Adrenal gland (tissue), 12 donors: Measurements from ENCODE around the gene SFTA2. TPM values are rescaled to one million over a fixed set of nuclear protein-coding genes. Genes with fewer than 3 reads are reported as not detected.
A peak's percentile ranks its signal among the peaks of the same experiment; 100 is the strongest.

Experiments
- DNase-seq, 7 donors: peaks; one replicate each; pipeline ENCODE4 v3.0.0-alpha.2; 2019 to 2020
- H3K27ac ChIP-seq, 5 donors: fragments of 200-600 bp; sonication (generic) in 4 of 5; 1 replicate in 3 of 5; 2 replicates in 2 of 5; pipeline versions ENCODE4 v1.5.1 to v1.8.0; 2016 to 2020; ENCODE audit warnings: mild to moderate bottlenecking in 1 of 5
- H3K27me3 ChIP-seq: fragments of 200-600 bp; 2 replicates; pipeline ENCODE4 v1.8.0; 2021
- H3K36me3 ChIP-seq, 2 donors: fragments of 200-600 bp; replicated peaks in 1 of 2; 1 replicate in 1 of 2; 2 replicates in 1 of 2; pipeline versions ENCODE4 v1.5.1 to v1.8.0; 2018 to 2022
- H3K4me1 ChIP-seq, 2 donors: fragments of 200-600 bp; replicated peaks in 1 of 2; 1 replicate in 1 of 2; 2 replicates in 1 of 2; pipeline versions ENCODE4 v1.5.1 to v1.8.0; 2018 to 2021
- H3K4me3 ChIP-seq, 4 donors: fragments of 200-600 bp; sonication (generic) in 3 of 4; one replicate each; pipeline ENCODE4 v1.5.1; 2016 to 2018
- H3K9me3 ChIP-seq, 3 donors: fragments of 200-600 bp; sonication (generic) in 1 of 3; replicated peaks in 1 of 3; 1 replicate in 2 of 3; 2 replicates in 1 of 3; pipeline versions ENCODE4 v1.5.1 to v1.8.0; 2016 to 2021
- POLR2A ChIP-seq, 2 donors: fragments of 450-650 bp; IDR thresholded peaks; one replicate each; pipeline ENCODE4 v1.6.1; 2017; ENCODE audit warnings: antibody characterized with exemption in 2 of 2, mild to moderate bottlenecking in 2 of 2, moderate library complexity in 1 of 2
- WGBS, 4 donors: extraction: QIAGEN DNeasy Blood & Tissue Kit in 2 of 4; methylation state at CpG; one replicate each; pipeline versions ENCODE4 v1.1.5 to v1.1.7; 2013 to 2017; 5-methylcytosine and 5-hydroxymethylcytosine counted together
- intact Hi-C, 2 donors: fragments of 100-400 bp; cut with DNase I; formaldehyde crosslinking; loops; one replicate each; pipeline versions ENCODE4 v1.14.1 to v1.15.0; 2022 to 2023
- polyA plus RNA-seq, 3 donors: library from polyadenylated mRNA; stranded (reverse); fragments of 200-250 nt in 2 of 3; fragments of 350-450 nt in 1 of 3; fragmentation: Illumina TruSeq in 1 of 3; extraction: RNeasy Lipid Tissue Mini Kit (QIAGEN cat#74804) in 1 of 3; gene quantifications; one replicate each; pipeline ENCODE4 v1.2.3, GENCODE V29; 2013 to 2014
- total RNA-seq, 9 donors: library from RNA; depleted of rRNA in 4 of 9; stranded (reverse); fragments of >200 nt in 4 of 9; fragments of 120-200 nt in 1 of 9; fragmentation: NEBNext Ultra II Directional in 1 of 9; extraction: Animal tissue kit (Norgen Biotek cat#: 25700) in 1 of 9; gene quantifications; one replicate each; pipeline versions ENCODE4 v1.1.0 to v1.2.4, GENCODE V29; 2013 to 2023
- TF ChIP-seq, protein P1 (sequence below), 6 experiments: fragments of 450-650 bp in 4 of 6; fragments of 200-600 bp in 2 of 6; sonication (generic) in 1 of 6; IDR thresholded peaks; 1 replicate in 5 of 6; 2 replicates in 1 of 6; pipeline versions ENCODE4 v1.5.1 to v1.8.0; 2016 to 2021; ENCODE audit warnings: antibody characterized with exemption in 6 of 6, mild to moderate bottlenecking in 2 of 6, moderate library complexity in 1 of 6
- donor health status: healthy with polysubstance abuse.
- donor health status: Bipolar disorder and iron deficiency.
- donor health status: DM: yes; HTN: yes; CAD: no.
- donor health status: DM: no; HTN: no; CAD: no.
- donor health status: DM: no; HTN: no; CAD: no.
- donor health status: DM: yes; HTN: yes; CAD: no.

The SFTA2 gene
- total and polyA plus RNA-seq, 12 donors, result 0.20 to 1.5 (median 0.38) TPM; not detected in 7

DNA sequence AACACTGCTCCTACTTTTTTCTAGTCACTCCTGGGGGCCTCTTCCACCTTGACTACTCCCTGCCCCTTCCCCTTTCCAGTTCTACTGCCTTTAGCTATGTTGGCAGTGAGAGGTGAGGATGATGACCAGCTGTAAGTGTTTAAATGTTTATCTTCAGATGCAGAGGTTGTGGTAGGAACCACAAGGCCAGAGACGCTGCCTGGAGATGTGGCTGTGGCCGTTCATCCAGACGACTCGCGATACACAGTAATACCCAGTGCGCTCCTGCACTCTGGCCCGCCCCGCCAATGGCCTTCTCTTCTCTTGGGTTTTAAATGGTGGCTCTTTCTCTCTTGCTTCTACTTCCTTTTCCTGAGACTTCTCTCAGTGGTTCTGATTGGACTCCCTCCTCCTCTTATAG is 13.3 kb downstream of the SFTA2 start:
- Histone ChIP-seq H3K4me1 (peaks cover 10 to 20% of the 10 kb centered on the region in 2 donors), H3K9me3 (no peaks in the 10 kb centered on the region), H3K27ac (no peak overlapping the region), H3K36me3 (peaks cover 0 to 68% of the 10 kb centered on the region in 2 donors), H3K27me3 (no peaks in the 10 kb centered on the region), H3K4me3 (no peak overlapping the region)
- no peak for DNase-seq
- TF ChIP-seq POLR2A (IDR thresholded peaks at IDR 0.05), result no peak
- TF ChIP-seq, protein P1, sequence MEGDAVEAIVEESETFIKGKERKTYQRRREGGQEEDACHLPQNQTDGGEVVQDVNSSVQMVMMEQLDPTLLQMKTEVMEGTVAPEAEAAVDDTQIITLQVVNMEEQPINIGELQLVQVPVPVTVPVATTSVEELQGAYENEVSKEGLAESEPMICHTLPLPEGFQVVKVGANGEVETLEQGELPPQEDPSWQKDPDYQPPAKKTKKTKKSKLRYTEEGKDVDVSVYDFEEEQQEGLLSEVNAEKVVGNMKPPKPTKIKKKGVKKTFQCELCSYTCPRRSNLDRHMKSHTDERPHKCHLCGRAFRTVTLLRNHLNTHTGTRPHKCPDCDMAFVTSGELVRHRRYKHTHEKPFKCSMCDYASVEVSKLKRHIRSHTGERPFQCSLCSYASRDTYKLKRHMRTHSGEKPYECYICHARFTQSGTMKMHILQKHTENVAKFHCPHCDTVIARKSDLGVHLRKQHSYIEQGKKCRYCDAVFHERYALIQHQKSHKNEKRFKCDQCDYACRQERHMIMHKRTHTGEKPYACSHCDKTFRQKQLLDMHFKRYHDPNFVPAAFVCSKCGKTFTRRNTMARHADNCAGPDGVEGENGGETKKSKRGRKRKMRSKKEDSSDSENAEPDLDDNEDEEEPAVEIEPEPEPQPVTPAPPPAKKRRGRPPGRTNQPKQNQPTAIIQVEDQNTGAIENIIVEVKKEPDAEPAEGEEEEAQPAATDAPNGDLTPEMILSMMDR (IDR thresholded peaks at IDR 0.05), result no peak
- WGBS, 4 donors, result 89 to 98% (median 96%) methylated on average over 8 of the region's 8 CpGs
- intact Hi-C loops, result loop anchor here in 1 of 2 donors (5.0 kb wide), 2 partner anchors 124 to 159 kb away; no protein-coding TSS in a partner anchor

DNA sequence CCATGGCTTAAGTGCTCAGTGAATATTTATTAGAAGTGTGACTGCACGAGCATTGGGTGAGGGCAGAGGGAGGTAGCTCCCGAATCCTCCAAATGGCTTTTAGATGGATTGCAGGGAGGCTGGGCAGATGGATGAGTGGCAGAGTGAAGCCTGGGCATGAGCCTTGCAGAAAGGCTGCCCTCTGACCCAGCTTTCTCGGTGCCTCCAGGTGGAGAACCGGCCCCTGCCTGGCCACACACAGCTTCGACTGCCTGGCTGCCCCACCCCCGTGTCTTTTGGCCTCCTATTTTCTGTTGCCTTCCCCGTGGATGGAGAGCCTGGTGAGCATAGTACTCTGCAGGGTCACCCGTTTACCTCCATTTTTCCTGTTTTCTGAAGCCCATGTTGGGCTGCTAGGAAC is 14.5 kb downstream of the SFTA2 start:
- intact Hi-C loops, result loop anchor here in 1 of 2 donors (5.0 kb wide), 2 partner anchors 125 to 160 kb away; no protein-coding TSS in a partner anchor
- Histone ChIP-seq H3K27me3 (no peaks in the 10 kb centered on the region), H3K27ac (no peak overlapping the region), H3K36me3 (peaks cover 0 to 60% of the 10 kb centered on the region in 2 donors), H3K4me3 (no peak overlapping the region), H3K9me3 (no peaks in the 10 kb centered on the region), H3K4me1 (peaks cover 10 to 24% of the 10 kb centered on the region in 2 donors)
- no peak for DNase-seq
- 88 to 94% (median 92%) methylated on average over 8 of the region's 8 CpGs for WGBS, 4 donors
- no peak for TF ChIP-seq POLR2A (IDR thresholded peaks at IDR 0.05)
- TF ChIP-seq, protein P1 (IDR thresholded peaks at IDR 0.05), result no peak

DNA sequence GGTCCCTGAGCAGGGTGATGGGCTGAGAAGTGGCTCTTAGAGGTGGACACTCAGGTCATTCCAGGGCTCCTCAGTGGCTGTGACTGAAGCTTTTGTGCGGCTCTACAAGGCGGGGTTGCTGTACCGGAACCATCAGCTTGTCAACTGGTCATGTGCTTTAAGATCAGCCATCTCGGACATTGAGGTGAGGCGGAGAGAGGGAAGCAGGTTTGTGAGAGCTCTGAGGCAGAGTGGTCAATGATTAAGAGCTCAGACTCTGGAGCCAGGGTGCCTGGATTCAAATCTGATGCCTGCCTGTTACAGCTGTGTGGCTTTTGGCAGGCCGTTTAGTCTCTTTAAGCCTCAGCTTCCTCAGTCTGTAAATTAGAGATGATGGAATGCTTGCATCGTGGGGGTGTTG is 14.9 kb downstream of the SFTA2 start:
- Histone ChIP-seq H3K27me3 (no peaks in the 10 kb centered on the region), H3K4me1 (peaks cover 10 to 24% of the 10 kb centered on the region in 2 donors), H3K27ac (no peak overlapping the region), H3K9me3 (no peaks in the 10 kb centered on the region), H3K36me3 (peaks cover 0 to 60% of the 10 kb centered on the region in 2 donors), H3K4me3 (no peak overlapping the region)
- 90 to 94% (median 92%) methylated on average over 4 to 7 of the region's 7 CpGs for WGBS, 4 donors
- TF ChIP-seq, protein P1 (IDR thresholded peaks at IDR 0.05), result no peak
- no peak for TF ChIP-seq POLR2A (IDR thresholded peaks at IDR 0.05)
- intact Hi-C loops, result loop anchor here in 1 of 2 donors (5.0 kb wide), 2 partner anchors 125 to 160 kb away; no protein-coding TSS in a partner anchor
- no peak for DNase-seq

DNA sequence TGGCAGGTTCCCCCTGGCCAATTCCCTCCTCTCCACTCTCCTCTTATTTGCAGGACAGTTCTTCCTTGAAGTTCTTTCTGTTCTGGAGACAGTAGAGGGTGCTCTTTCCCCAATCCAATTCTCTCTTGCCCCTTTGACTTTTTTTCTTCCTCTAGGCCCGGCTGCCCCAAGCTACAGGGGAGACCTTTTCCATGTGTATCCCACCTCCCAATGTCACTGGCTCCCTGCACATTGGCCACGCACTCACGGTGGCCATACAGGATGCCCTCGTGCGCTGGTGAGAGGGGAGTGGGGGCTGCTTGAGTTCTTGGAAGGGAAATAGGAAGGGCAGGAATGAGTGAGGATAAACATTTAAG is 16.4 kb downstream of the SFTA2 start:
- Histone ChIP-seq H3K9me3 (no peaks in the 10 kb centered on the region), H3K4me3 (no peak overlapping the region), H3K27ac (peak overlapping the region in 1 of 5 donors; percentile 92), H3K4me1 (peaks cover 10 to 24% of the 10 kb centered on the region in 2 donors), H3K27me3 (no peaks in the 10 kb centered on the region), H3K36me3 (peaks cover 0 to 59% of the 10 kb centered on the region in 2 donors)
- 22 to 29% (median 27%) methylated on average over 5 of the region's 5 CpGs for WGBS, 4 donors
- intact Hi-C loops, result loop anchor here in 1 of 2 donors (5.0 kb wide), 2 partner anchors 127 to 162 kb away; no protein-coding TSS in a partner anchor
- peak in 4 of 7 donors; percentile 23 to 37 (median 32) for DNase-seq
- TF ChIP-seq POLR2A (IDR thresholded peaks at IDR 0.05), result no peak
- TF ChIP-seq, protein P1 (IDR thresholded peaks at IDR 0.05), result peak; percentile 37 to 74 (median 59)
